Esophagus (tissue), 2 donors: ENCODE measurements around the gene ASMTL. TPM values are rescaled to one million over a fixed set of nuclear protein-coding genes. Genes with fewer than 3 reads are reported as not detected.

ENCODE experiments used
- H3K27ac ChIP-seq, 2 donors: one replicate each; pipeline ENCODE4 v1.5.1; 2013; ENCODE audit warnings: low read depth in 2 of 2, mild to moderate bottlenecking in 2 of 2, inconsistent platforms in 1 of 2, low read length in 1 of 2, moderate library complexity in 1 of 2
- H3K27me3 ChIP-seq, 2 donors: one replicate each; pipeline ENCODE4 v1.6.1; 2013; ENCODE audit warnings: low read length in 2 of 2, control low read depth in 1 of 2, mild to moderate bottlenecking in 1 of 2; ENCODE audit not compliant: insufficient read depth in 2 of 2, control insufficient read depth in 1 of 2
- H3K36me3 ChIP-seq, 2 donors: one replicate each; pipeline ENCODE4 v1.6.1; 2013; ENCODE audit warnings: low read length in 1 of 2; ENCODE audit not compliant: control insufficient read depth in 2 of 2, insufficient read depth in 2 of 2
- H3K4me1 ChIP-seq, 2 donors: one replicate each; pipeline ENCODE4 v1.6.1; 2013; ENCODE audit warnings: low read length in 1 of 2; ENCODE audit not compliant: control insufficient read depth in 2 of 2, insufficient read depth in 2 of 2
- H3K4me3 ChIP-seq, 2 donors: one replicate each; pipeline ENCODE4 v1.5.1; 2013; ENCODE audit warnings: low read length in 2 of 2, mild to moderate bottlenecking in 2 of 2, low read depth in 1 of 2, moderate library complexity in 1 of 2
- H3K9me3 ChIP-seq, 2 donors: one replicate each; pipeline ENCODE4 v1.6.1; 2013; ENCODE audit warnings: mild to moderate bottlenecking in 2 of 2, low read depth in 1 of 2, low read length in 1 of 2, moderate library complexity in 1 of 2; ENCODE audit not compliant: control insufficient read depth in 2 of 2, insufficient read depth in 1 of 2
- WGBS, 2 donors: extraction: QIAGEN DNeasy Blood & Tissue Kit; methylation state at CpG; one replicate each; pipeline ENCODE4 v1.1.7; 2013; 5-methylcytosine and 5-hydroxymethylcytosine counted together
- polyA plus RNA-seq, 2 donors: library from polyadenylated mRNA; stranded (reverse); fragments of 200-250 nt; gene quantifications; one replicate each; pipeline ENCODE4 v1.2.3, GENCODE V29; 2013
- donor health status: healthy with polysubstance abuse.
- donor health status: Bipolar disorder and iron deficiency.

Gene ASMTL
- polyA plus RNA-seq, 2 donors: 8.5 to 13.6 TPM

- Histone ChIP-seq H3K27ac (no peak overlapping the region), H3K4me1 (no peaks in the 10 kb centered on the region), H3K27me3 (no peaks in the 10 kb centered on the region), H3K36me3 (peaks cover 0 to 21% of the 10 kb centered on the region in 2 donors), H3K4me3 (no peak overlapping the region), H3K9me3 (peaks cover 0 to 22% of the 10 kb centered on the region in 2 donors)
- WGBS, 2 donors: 67 to 78% methylated on average over 2 of the region's 2 CpGs
Observed at GRCh38 chrX:1423215-1423614, 29.5 kb downstream of the ASMTL start.

DNA sequence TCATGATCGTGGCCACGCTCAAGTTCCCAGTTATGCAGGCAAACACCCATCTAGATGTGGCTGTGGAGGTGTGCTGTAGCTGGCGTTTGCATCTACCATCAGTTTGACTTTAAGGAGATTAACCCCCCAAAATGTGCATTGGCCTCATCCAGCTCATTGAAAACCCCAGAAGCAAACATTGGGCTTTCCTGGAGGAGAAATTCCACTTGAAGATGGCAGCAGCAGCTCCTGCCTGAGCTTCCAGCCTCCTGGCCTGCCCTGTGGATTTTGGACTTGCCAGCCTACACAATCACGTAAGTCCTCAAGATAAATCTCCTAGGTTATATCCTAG lies 30.6 kb downstream of the ASMTL start:
- no peaks in the 10 kb centered on the region for H3K4me1 ChIP-seq
- H3K27me3 ChIP-seq: no peaks in the 10 kb centered on the region
- peaks cover 0 to 23% of the 10 kb centered on the region in 2 donors for H3K9me3 ChIP-seq
- H3K4me3 ChIP-seq: no peak overlapping the region
- H3K27ac ChIP-seq: no peak overlapping the region
- H3K36me3 ChIP-seq: peaks cover 0 to 15% of the 10 kb centered on the region in 2 donors
- 98 to 100% methylated on average over 4 of the region's 4 CpGs for WGBS, 2 donors

DNA sequence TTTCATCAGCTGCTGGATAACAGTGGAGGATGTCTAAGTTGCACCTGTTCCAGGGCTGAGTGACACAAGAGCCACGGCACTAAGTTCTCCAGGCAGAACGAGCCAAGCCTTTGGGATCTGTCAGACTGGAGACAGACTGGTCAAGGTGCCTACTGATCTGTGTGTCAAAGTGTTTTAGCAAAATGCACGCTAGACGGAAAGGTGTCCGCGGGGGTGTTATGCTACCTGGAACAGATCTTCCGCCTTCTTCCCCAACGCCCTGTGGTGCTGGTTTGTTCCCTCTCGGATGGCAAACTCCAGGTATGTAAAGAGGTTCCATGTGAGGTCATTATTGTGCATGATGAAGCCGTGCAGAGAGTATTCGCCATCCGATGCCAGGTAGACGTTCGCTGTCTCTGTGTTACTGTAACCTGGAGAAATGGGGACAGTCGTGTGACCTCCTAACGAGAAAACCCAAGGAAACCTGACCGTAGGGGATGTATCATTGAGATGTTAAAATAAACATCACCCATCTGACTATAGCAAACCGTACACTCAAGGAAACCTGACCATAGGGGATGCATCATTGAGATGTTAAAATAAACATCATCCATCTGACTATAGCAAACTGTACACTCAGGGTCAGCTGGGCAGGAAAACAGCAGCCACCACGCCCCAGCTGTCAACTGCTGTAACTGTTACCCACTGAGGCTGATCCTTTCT lies 31.1 kb downstream of the ASMTL start:
- peaks cover 0 to 20% of the 10 kb centered on the region in 2 donors for H3K36me3 ChIP-seq
- WGBS, 2 donors: 97 to 98% methylated on average over 19 of the region's 19 CpGs
- H3K4me3 ChIP-seq: no peak overlapping the region
- no peaks in the 10 kb centered on the region for H3K27me3 ChIP-seq
- H3K27ac ChIP-seq: no peak overlapping the region
- peaks cover 0 to 25% of the 10 kb centered on the region in 2 donors for H3K9me3 ChIP-seq
- no peaks in the 10 kb centered on the region for H3K4me1 ChIP-seq

GRCh38 chrX:1420371-1420770 lies 32.3 kb downstream of the ASMTL start:
- Histone ChIP-seq H3K4me3 (no peak overlapping the region), H3K27me3 (no peaks in the 10 kb centered on the region), H3K9me3 (peaks cover 0 to 29% of the 10 kb centered on the region in 2 donors), H3K36me3 (peaks cover 0 to 30% of the 10 kb centered on the region in 2 donors), H3K27ac (no peak overlapping the region), H3K4me1 (no peaks in the 10 kb centered on the region)
- WGBS, 2 donors: 66 to 68% methylated on average over 14 of the region's 14 CpGs

- peaks cover 0 to 29% of the 10 kb centered on the region in 2 donors for H3K9me3 ChIP-seq
- no peak overlapping the region for H3K27ac ChIP-seq
- peaks cover 0 to 27% of the 10 kb centered on the region in 2 donors for H3K36me3 ChIP-seq
- 88 to 89% methylated on average over 19 of the region's 19 CpGs for WGBS, 2 donors
- no peaks in the 10 kb centered on the region for H3K4me1 ChIP-seq
- H3K4me3 ChIP-seq: no peak overlapping the region
- H3K27me3 ChIP-seq: no peaks in the 10 kb centered on the region
Observed at GRCh38 chrX:1419545-1420355, 33.0 kb downstream of the ASMTL start.

GRCh38 chrX:1418901-1419544 lies 33.7 kb downstream of the ASMTL start:
- 93 to 94% methylated on average over 29 of the region's 29 CpGs for WGBS, 2 donors
- no peak overlapping the region for H3K4me3 ChIP-seq
- peaks cover 0 to 27% of the 10 kb centered on the region in 2 donors for H3K36me3 ChIP-seq

GRCh38 chrX:1417921-1418771 lies 34.6 kb downstream of the ASMTL start:
- Histone ChIP-seq H3K27ac (no peak overlapping the region), H3K27me3 (no peaks in the 10 kb centered on the region), H3K36me3 (peaks cover 0 to 30% of the 10 kb centered on the region in 2 donors), H3K9me3 (peaks cover 0 to 25% of the 10 kb centered on the region in 2 donors), H3K4me3 (no peak overlapping the region), H3K4me1 (no peaks in the 10 kb centered on the region)
- WGBS, 2 donors: 96 to 97% methylated on average over 19 to 20 of the region's 20 CpGs

More at GRCh38 chrX:1418901-1419544, 33.7 kb downstream of the ASMTL start:
- no peak overlapping the region for H3K27ac ChIP-seq
- no peaks in the 10 kb centered on the region for H3K4me1 ChIP-seq
- peaks cover 0 to 29% of the 10 kb centered on the region in 2 donors for H3K9me3 ChIP-seq
- no peaks in the 10 kb centered on the region for H3K27me3 ChIP-seq

DNA sequence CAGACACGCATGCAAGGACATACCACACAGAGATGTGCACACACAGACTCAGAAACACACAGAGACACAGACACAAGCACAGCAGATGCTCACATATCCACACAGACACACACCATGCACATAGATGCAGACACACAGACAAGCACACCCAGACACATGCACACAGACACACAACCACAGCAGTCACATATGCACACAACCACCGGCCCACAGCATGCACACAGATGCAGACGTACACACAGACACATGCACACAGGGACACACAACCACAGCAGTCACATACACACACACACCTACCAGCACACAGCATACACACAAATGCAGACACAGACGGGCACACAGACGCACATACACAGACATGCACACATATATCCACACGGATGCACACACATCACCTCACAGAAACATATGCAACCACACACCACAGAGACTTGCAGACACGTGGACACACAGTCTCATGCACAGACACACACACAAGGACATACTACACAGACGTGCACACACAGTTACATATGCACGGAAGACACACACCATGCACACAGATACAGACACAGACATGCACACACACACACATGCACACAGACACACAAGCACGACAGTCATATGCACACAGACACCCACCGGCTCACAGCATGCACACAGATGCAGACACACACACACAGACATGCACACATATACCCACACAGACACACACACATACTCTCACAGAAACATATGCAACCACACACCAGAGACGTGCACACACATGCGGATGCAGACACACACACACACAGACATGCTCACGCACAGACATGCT lies 35.5 kb downstream of the ASMTL start:
- Histone ChIP-seq H3K36me3 (peaks cover 0 to 33% of the 10 kb centered on the region in 2 donors), H3K27ac (no peak overlapping the region), H3K4me3 (no peak overlapping the region), H3K27me3 (no peaks in the 10 kb centered on the region), H3K4me1 (no peaks in the 10 kb centered on the region), H3K9me3 (peaks cover 0 to 19% of the 10 kb centered on the region in 2 donors)
- WGBS, 2 donors: 79 to 88% methylated on average over 13 to 14 of the region's 14 CpGs
